Sigmoid colon (tissue), 4 donors: ENCODE measurements around the gene ACTN4.

Experiments used
- POLR2A ChIP-seq, 2 donors: fragments of 450-650 bp; IDR thresholded peaks; one replicate each; pipeline ENCODE4 v1.6.1; 2016; ENCODE audit warnings: antibody characterized with exemption in 2 of 2, mild to moderate bottlenecking in 2 of 2, moderate library complexity in 2 of 2
- POLR2AphosphoS5 ChIP-seq, 4 donors: sonication (generic); formaldehyde crosslinking; IDR thresholded peaks; one replicate each; pipeline ENCODE4 v1.6.1; 2017; ENCODE audit warnings: antibody characterized with exemption in 4 of 4
- TF ChIP-seq, protein P1 (sequence below), 4 experiments: fragments of 450-650 bp in 3 of 4; fragments of 200-600 bp in 1 of 4; IDR thresholded peaks; one replicate each; pipeline ENCODE4 v1.5.1; 2016 to 2019; ENCODE audit warnings: antibody characterized with exemption in 4 of 4, mild to moderate bottlenecking in 3 of 4, moderate library complexity in 2 of 4

DNA sequence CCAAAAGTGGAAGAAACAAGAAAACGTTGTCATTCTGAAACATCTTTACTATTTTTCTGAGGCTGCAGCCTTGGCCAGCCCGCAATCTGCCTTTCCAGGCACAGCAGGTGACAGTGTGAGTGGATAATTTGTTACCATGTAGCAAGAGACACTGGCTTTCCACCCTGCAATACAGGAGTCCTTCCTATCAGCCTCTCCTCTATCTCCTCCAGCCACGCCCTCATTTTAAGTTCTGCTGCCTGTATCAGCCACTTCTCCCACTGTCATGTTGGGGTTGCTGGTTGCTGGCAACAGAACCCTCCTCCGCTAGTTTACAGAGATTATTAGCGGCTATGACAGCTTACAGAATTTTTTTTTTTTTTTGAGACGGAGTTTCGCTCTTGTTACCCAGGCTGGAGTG, 133.6 kb downstream of the ACTN4 start:
- TF ChIP-seq, protein P1, sequence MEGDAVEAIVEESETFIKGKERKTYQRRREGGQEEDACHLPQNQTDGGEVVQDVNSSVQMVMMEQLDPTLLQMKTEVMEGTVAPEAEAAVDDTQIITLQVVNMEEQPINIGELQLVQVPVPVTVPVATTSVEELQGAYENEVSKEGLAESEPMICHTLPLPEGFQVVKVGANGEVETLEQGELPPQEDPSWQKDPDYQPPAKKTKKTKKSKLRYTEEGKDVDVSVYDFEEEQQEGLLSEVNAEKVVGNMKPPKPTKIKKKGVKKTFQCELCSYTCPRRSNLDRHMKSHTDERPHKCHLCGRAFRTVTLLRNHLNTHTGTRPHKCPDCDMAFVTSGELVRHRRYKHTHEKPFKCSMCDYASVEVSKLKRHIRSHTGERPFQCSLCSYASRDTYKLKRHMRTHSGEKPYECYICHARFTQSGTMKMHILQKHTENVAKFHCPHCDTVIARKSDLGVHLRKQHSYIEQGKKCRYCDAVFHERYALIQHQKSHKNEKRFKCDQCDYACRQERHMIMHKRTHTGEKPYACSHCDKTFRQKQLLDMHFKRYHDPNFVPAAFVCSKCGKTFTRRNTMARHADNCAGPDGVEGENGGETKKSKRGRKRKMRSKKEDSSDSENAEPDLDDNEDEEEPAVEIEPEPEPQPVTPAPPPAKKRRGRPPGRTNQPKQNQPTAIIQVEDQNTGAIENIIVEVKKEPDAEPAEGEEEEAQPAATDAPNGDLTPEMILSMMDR (IDR thresholded peaks at IDR 0.05) = no peak
- TF ChIP-seq POLR2A (IDR thresholded peaks at IDR 0.05) (no peak), POLR2AphosphoS5 (IDR thresholded peaks at IDR 0.05) (no peak)
